NCI-H226 (cell line): ENCODE measurements around the gene C2CD4C.
"Not testable (repeated sequence)": the region's sequence is repeated elsewhere in the genome, so short reads cannot be mapped to it uniquely, and the experiment has no call there.

Experiments used
- DNase-seq: peaks from one replicate; pipeline ENCODE4 v3.0.0-alpha.2; 2015

Gene C2CD4C

DNA sequence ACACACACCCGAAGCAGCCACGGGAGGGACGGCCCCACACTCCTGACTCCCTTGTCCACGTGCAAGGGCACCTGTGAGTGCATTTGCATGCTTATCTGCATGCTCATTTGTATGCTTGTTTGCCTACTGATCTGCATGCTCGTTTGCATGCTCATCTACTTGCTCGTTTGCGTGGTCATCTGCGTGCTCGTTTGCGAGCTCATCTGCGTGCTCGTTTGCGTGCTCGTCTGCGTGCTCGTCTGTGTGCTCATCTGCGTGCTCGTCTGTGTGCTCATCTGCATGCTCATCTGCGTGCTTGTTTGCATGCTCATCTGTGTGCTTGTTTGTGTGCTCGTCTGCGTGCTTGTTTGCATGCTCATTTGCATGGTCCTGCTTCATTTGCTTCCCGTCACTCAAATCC is 28.1 kb upstream of the C2CD4C start:
- no peak for DNase-seq

DNA sequence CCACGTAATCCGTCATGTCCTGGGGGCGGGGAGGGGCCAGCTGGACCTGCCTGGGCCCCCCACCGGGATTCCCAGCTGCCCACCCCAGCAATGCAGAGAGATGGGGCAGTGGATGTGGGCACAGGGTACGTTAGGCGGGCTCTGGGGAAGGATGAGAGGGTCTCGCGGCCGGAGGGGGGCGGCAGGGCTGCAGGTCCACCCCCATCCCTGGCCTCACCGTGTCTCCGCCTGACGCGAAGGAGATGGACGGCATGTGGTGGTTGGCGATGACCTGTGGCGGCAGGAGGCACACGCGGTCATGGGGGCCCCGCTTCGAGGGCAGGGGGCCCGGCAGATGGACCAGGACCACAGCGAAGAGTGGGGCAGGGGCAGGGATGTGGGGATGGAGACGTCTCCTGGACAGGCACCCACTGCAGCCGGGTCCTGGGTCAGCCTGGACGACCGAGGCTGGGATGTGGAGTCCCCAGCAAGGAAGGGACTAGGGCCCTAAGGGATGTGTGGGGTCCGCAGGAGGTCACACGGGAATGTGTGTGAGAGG is 27.5 kb upstream of the C2CD4C start:
- DNase-seq, result no peak

DNA sequence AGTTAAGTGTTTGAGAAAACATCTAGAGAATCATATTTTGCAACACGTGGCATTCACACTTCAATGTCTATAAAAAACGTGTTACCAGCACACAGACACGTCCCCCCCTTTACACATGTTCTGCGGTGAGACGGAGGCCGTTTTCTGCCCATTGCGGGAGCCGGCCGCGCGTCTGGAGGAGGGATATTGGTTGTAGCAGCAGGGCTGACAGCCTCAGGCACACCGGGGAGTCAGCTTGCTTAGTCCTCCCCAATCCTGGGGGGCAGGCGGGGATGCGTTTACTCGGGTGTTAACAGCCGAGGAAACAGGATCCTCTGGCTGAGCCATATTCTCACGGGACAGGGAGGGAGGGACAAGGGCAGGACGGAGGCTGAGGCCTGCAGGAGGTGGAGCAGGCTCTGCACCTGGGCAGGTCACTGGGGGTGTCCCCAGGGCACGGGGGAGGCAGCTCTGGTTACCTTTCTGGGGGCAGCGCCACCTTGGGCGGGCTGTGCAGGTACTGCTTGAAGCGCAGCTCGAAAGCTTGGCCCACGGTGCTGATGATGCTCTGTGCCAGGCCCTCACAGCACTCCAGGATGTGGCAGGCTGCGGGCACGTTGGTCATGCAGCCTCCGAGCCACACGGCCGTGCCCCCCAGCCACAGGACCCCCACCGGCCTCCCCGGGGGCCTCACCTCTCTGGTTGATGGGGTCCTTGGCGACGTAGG is 26.9 kb upstream of the C2CD4C start:
- no peak for DNase-seq

DNA sequence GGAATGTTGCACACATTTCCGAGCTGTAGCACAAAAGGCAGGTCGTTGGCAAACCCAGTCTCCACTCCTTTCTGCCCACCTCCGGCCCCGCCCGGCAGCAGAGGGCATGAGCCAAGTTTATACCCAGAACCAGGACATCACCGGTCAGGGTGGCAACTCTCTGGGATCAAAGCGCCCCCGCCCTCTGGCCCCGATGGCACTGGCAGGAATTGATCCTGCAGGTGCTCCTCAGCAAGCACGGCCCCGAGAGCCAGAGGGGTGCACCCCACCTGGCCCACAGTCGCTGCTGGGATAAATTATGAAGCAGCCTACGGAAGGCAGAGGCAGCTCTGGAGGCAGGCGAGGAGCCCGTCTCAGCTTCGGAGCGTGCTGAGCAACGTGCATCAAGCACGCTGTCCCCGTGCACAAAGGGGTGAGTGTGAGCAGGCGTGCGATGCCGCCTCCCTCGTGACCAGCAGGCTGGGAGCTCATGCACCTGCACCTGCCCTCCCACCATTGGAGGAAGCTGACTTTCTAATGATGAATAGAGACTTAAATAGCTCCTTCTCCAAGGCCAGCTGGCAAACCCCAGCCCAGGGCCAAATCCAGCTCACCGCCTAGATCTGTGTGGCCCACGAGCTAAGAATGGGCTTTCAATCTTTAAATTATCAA is 26.2 kb upstream of the C2CD4C start:
- DNase-seq, result no peak

DNA sequence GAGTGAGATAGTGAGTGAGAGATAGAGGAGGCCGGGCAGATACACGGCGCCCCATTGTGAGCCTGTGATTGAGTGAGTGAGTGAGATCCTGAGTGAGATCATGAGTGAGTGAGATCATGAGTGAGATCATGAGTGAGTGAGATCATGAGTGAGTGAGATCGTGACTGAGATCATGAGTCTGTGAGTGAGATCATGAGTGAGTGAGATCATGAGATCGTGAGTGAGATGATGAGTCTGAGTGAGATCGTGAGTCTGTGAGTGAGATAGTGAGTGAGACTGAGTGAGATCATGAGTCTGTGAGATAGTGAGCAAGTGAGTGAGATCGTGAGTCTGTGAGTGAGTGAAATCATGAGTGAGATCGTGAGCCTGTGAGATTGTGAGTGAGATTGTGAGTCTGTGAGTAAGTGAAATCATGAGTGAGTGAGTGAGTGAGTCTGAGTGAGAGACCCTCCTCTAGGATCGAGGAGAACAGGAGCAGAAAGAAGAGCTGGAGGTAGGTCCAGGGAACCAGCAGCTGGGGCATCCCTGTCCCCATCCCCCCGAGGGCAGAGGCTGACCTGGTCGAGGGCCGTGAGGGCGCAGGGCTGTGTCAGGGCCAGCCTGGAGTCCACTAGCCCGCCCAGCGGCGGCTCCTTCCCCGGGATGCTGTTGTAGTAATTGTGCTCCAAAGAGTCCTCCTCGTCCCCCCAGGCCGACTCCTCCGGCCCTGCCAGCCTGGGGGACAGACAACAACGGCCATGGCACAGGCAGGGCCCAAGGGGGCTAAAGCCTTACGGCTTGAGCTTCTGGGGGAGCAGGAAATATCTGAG is 25.4 kb upstream of the C2CD4C start:
- DNase-seq, result no peak

DNA sequence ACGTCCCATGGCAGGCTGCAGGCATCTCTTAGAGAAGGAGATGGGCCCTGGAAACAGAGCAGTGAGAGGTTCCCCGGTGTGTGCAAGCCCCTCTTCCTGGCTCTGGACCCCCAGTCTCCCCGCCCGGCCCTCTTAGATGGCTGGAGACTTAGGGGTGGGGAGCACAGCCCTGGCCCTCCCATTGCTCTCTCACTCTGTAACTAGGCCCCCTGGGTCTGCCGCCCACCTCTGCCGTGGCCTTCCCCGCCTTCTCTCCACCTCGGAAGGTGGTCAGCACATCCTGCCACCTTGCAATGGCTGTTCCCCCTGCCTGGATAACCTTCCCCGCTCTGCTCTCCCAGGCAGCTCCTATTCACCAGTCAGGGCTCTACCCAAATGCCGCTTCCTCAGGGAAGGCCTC is 21.8 kb upstream of the C2CD4C start:
- no peak for DNase-seq

DNA sequence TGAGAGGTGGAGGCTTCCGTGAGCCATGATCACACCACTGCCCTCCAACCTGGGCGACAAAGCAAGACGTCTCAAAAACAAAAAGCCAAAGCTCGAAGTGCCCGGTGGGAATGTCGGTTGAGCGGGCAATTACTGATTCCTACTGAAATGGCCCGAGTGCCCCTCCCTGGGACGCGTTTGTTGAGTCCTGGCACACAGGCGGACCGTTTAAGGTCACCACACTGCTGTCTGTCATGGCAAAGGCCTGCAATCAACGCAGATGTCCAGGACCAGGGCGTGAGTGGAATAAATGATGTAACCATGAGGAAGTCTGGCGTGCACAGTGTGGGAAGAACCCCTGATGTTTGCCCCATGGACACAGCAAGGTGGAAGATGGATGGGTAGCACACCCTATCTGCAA is 19.2 kb upstream of the C2CD4C start:
- no peak for DNase-seq

DNA sequence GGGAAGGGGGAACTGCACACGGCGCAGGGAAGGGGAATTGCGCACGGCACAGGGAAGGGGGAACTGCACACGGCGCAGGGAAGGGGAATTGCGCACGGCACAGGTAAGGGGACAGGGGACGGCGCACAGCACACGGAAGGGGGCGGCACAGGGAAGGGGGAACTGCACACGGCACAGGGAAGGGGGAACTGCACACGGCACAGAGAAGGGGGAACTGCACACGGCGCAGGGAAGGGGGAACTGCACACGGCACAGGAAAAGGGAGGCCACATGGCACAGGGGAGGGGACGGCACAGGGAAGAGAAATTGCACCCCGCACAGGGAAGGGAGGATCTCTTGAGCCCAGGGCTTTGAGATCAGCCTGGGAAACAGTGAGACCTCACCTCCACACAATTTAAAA is 18.7 kb upstream of the C2CD4C start:
- not testable (repeated sequence) for DNase-seq

DNA sequence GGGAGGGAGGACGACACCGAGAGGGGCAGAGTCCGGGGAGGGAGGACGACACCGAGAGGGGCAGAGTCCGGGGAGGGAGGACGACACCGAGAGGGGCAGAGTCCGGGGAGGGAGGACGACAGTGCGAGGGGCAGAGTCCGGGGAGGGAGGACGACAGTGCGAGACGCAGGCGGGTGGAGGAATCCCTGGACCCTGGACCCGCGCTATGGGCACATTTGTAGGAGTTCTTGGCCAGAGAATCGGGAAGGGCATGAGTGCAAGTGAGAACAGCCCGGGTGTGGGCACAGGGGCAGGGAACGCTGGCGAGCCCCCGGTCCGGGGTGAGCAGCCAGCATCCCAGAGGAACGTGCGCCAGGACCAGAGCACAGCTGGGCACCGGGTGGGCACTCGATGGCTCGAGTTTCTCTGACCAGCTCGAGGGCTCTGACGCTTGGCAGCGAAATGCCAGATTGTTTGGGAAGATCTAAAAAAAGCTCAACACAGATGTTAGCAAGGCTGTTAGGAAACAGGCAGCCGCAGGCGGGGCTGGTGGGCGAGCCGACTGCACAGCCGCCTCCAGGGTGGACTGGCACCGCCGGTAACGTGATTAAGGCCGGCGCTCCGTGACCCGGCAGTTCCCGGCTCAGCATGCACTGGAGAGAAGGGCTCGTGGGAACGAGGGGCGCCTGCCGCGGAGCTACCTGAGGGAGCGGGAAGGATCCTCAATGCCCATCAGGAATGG is 17.9 kb upstream of the C2CD4C start:
- no peak for DNase-seq

DNA sequence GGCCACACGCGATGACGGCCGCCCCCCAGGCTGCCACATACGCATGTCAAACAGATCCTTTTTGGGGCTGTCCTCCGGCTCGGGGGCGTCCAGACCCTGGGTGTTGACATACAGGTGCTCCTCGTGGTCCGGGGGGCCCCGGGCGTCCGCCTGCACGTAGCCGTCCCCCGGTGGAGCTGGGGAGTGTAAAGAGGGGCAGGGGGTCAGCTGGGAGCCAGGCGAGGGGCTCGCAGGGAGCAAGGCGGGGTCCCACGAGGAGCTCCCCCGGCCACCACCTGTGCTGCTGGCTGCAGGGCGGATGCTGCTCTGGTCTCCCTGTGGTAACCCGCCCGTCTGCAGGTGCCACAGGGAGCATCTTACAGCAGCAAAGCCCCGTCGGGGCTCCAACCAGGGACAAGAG is 16.1 kb upstream of the C2CD4C start:
- DNase-seq, result no peak

DNA sequence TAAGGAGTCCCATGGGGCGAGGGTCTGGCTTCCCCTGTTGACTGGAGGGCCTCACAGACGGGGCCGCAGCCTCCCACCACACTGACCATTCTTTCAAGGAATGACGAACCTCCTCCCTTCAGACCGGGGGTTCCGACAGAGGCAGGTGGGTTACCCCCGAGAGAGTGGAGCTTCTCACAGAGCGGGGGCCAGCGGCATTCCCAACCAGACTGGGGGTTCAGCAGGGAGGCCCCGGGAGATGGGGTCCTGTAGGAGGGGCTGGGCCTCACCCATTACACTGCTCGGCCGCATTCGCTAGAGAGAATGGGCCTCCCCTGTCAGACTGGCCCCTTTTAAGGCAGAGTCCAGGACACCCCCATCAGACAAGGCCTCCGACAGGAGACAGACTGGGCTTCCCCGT is 15.6 kb upstream of the C2CD4C start:
- no peak for DNase-seq

DNA sequence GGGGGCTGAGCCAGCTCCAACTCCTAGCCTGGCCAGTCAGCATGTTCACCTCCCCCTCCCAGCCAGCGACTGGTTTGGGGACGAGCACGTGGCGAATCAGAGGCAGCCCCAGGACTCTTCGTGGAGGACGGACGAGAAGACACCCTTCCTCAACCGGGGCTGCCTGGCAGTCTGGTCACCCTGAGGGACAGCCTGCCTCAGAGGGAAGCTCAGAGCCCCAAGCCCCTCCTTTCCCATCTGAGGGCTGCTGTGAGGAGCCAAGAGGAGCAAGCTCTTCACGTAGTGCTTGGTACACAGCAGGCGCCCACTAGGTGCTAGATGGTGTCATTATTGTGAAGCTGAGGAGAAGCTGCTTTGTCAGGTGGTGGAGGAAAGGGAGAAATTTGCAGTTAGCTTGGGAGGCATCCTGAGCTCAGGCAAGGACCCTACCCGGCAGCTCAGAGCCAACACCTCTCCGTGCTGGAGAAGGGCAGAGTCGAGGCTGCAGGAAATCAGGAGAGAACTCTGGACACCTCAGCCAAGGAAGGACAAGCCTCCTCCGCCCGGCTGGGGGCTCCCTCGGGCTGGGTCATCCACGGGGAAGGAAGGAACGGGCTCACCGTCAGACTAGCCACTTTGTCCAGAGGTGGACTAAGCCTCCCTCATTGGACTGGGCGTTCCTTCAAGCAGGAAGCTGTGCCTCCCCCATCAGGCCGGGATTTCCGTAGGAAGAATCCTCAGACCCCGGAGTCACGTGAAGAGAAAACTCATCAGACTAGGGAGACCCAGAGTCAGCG is 14.9 kb upstream of the C2CD4C start:
- no peak for DNase-seq

DNA sequence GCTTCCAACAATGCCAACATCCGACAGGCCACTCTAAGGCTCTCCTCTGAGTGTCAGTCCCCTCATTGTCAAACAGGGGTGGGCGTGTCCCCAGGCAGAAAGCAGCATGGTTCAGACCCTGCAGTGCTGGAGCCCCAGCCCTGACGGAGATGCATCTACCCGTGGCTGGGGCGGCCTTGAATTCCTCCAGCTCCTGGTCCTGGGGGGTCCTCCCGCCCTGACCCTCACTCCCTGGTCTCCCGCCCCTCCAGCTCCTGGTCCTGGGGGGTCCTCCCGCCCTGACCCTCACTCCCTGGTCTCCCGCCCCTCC is 13.9 kb upstream of the C2CD4C start:
- DNase-seq, result not testable (repeated sequence)

DNA sequence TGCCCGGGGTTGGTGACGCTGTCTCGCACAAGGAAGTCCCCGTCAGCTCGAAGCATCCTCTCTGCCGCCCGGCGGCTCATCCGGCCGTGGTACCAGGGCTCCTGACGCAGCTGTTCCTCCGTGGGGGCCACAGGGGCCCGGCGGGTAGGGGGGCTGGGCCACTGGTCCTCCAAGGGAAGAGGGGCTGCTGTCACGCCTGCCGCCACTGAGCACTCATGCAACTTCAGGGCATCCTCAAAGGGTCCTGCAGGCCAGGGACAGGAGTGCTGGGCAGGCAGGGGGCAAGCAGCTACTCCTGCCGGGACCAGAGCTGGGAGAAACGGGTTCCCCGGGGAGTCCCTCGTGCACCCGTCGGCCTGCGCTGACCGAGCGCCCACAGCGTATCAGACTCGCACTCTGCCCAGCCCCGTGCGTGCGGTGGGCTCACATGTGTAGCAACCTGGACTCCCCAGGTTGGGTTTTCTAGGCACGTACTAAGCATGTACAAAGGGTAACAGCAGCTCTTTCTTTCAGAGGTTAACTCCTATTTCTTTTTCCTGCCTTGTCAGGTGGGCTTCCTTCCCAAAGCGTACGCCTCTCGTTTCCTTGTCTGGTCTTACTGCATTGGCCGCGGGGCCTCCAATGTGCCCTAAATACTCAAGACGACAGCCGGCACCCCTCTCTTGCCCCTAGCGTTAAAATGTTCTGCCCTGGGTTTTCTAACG is 13.4 kb upstream of the C2CD4C start:
- DNase-seq, result no peak

DNA sequence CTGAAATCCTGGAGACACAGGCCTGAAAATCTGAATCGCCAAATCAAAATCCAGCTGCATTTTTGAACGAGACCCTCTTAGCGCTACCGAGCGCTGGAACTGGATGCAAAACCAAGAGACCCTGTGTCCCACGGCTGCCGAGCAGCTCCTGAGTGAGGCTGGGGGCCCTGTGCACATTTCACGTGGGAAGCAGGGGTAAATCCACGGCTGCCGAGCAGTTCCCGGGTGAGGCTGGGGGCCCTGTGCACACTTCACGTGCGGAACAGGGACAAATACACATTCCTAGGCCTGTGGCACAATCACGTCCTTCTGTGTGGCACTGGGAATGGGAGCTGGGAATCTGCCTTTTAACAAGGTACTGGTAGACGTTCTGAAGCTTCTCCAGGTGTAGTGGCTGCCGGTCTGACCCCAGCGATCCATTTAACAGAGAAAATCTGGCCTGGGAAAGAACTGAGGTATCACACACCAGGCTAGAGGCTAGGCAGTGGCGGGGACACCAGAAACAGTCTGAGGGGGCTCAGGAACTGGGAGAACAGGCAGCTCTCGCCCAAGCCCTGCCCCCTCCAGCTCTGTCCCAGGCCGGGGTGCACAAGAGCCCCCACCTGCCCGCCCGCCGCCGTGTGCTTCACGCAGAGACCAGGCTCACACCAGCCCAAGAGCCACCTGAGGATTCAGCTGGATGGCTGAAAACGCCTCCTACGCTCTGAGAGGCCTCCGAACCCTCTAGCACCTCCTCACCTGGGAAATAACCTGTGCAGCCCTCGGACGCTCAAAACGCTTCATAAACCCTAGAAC is 11.0 kb upstream of the C2CD4C start:
- DNase-seq, result no peak

DNA sequence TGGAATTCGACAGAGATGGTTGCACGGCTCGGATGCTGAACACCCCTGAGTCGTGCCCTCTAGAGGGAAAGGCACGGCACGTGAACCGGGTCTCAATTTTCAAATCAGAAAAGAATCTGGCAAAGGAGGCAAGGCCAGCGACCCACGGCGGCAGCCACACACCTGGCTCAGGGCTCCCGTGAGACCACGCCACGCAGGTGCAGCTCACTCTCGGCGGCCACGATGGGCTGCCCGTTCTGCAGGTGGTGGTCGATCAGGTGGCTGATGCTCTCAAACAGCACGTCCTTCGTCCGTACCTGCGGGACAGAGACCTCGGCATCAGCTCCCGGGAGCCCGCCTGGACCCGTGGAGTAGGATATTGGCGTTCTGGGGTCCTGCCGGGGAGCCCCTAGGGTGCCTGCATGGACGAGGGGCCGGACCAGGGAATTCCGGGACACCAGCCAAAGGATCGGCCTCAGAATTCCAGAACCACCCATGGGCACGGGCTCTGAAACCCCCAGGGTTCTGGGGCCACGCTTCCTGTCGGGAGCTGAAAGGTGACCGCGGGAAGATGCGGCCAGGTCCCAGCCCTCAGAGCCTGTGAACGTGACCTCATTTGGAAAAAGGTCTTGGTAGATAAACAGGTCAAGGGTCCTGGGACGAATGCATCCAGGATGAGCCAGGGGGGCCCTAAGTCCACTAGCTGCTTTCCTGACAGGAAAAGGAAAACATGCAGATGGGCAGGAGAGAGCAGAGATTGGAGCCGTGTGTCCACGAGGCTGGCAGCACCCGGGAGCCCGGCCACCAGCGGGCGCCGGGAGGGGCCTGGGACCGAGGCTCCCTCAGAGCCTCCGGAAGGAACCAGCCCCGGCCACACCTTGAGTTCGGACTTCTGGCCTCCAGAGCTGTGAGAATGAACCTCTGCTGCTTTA is 10.1 kb upstream of the C2CD4C start:
- DNase-seq, result no peak

DNA sequence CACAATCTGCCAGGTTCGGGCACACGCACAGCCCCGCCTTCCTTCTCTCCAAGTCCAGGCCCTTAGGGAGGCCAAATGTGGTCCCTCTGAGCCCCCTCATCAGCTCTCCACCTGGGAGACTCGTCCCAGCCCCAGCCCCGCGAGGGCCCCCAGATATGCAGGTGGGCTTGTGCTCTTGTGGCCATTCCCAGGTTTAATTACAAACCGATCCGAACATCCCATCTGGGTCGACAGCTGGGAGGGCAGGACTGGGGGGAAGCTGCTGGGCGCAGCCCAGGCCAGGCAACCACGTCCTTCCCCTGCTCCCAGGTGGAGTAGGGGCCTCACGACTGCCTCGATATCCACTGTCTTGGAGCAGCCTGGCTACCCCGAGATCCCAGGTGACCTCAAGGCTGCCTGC is 7.5 kb upstream of the C2CD4C start:
- DNase-seq, result no peak

DNA sequence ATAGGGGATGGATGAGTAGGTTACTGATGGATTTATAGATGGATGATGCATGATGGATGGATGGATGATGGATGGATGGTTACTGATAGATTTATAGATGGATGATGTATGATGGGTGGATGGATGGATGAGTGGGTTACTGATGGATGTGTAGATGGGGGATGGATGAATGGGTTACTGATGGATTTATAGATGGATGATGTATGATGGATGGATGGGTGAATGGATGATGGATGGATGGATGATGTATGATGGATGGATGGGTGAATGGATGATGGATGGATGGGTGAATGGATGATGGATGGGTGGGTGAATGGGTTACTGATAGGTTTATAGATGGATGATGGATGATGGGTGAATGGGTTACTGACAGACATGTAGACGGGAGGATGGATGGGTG is 6.3 kb upstream of the C2CD4C start:
- DNase-seq, result no peak

DNA sequence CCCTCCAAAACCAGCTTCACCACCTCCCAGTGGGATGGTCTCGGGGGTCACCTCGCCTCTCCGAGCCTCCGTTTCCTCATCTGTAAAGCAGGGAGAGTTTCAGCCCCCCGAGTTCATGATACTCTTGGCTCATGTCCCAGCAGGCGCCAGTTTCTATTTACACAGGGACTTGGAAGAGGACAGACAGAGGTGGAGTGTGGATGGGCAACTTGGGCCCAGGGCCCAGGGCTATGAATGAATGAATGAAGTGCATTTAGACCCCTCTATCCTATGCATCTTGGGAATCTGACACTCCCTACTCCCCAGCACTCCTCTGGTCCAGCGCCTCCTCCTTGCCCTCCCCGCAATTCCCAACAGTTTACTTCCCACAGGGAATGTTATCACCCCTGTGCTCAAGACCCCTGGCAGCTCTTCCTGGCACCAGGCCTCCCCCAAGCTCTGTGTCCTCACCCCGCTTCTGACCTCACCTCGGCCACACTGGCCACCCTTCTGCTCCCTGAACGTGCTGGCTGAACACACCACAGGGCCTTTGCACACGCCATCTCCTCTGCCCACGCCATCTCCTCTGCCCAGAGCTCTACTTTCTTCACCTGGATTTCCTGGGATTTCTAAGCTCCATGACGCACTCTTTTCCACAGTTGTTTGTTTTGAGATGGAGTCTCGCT is 4.9 kb upstream of the C2CD4C start:
- DNase-seq, result no peak
